NCI-H1694 (cell line): ENCODE results near the gene HOOK2.

Experiments
- DNase-seq: peaks from one replicate; lab custom pipeline; 2025; lab: John Stamatoyannopoulos, UW

HOOK2 gene

GRCh38 chr19:12782424-12783290 lies 7.3 kb upstream of the HOOK2 start:
- DNase-seq = peak; percentile 65

- DNase-seq = no peak
These were observed 6.7 kb upstream of the HOOK2 start for GRCh38 chr19:12782174-12782423.

GRCh38 chr19:12779162-12779993 lies 4.0 kb upstream of the HOOK2 start:
- DNase-seq = peak; percentile 29

- DNase-seq = no peak
These were observed 3.5 kb upstream of the HOOK2 start for GRCh38 chr19:12778905-12779161.

- peak; percentile 84 for DNase-seq
These were observed 2.9 kb upstream of the HOOK2 start for GRCh38 chr19:12778017-12778904.

GRCh38 chr19:12777217-12778016 lies 2.1 kb upstream of the HOOK2 start:
- DNase-seq = peak; percentile 69

- no peak for DNase-seq
These were observed 1.8 kb downstream of the HOOK2 start for GRCh38 chr19:12773571-12773970.

GRCh38 chr19:12772323-12772722 lies 3.0 kb downstream of the HOOK2 start:
- no peak for DNase-seq

GRCh38 chr19:12770922-12771321 lies 4.4 kb downstream of the HOOK2 start:
- DNase-seq = no peak

- no peak for DNase-seq
These were observed 5.7 kb downstream of the HOOK2 start for GRCh38 chr19:12769689-12770088.

- no peak for DNase-seq
These were observed 7.7 kb downstream of the HOOK2 start for GRCh38 chr19:12767666-12768065.

- no peak for DNase-seq
These were observed 8.2 kb downstream of the HOOK2 start for GRCh38 chr19:12767150-12767549.

GRCh38 chr19:12766051-12766521 lies 9.3 kb downstream of the HOOK2 start:
- peak; percentile 33 for DNase-seq

GRCh38 chr19:12764698-12765097 lies 10.7 kb downstream of the HOOK2 start:
- no peak for DNase-seq

- no peak for DNase-seq
These were observed 12.3 kb downstream of the HOOK2 start for GRCh38 chr19:12763100-12763499.

GRCh38 chr19:12759686-12760085 lies 15.7 kb downstream of the HOOK2 start:
- DNase-seq = no peak

GRCh38 chr19:12757544-12758274 lies 17.6 kb downstream of the HOOK2 start:
- DNase-seq = peak; percentile 6

GRCh38 chr19:12756150-12756883 lies 19.0 kb downstream of the HOOK2 start:
- no peak for DNase-seq

GRCh38 chr19:12754465-12755196 lies 20.7 kb downstream of the HOOK2 start:
- DNase-seq = no peak
